NCI-H526 treated with DMSO at 0.1 percent for 48 hours (cell line): ENCODE data around the gene CNPY1.
"Not testable (repeated sequence)": the region's sequence is repeated elsewhere in the genome, so short reads cannot be mapped to it uniquely, and the experiment has no call there.

Experiments used
- DNase-seq: peaks from one replicate; lab custom pipeline; 2025; lab: John Stamatoyannopoulos, UW

The CNPY1 gene

GRCh38 chr7:155546449-155546848 lies at the start of gene CNPY1:
CNPY1 (minus strand) TSS chr7:155546559; CDS start chr7:155545929, 630 bp downstream.
- DNase-seq = not testable (repeated sequence)

GRCh38 chr7:155594961-155595366 lies 48.6 kb upstream of the CNPY1 start:
- no peak for DNase-seq

- DNase-seq = no peak
Observed at GRCh38 chr7:155594163-155594732, 47.9 kb upstream of the CNPY1 start.

GRCh38 chr7:155593461-155594162 lies 47.3 kb upstream of the CNPY1 start:
- DNase-seq = no peak

GRCh38 chr7:155591055-155591775 lies 44.9 kb upstream of the CNPY1 start:
- DNase-seq = peak; percentile 82

GRCh38 chr7:155590215-155591018 lies 44.1 kb upstream of the CNPY1 start:
- DNase-seq = peak; percentile 93

GRCh38 chr7:155589001-155589980 lies 42.9 kb upstream of the CNPY1 start:
- DNase-seq = peak; percentile 90

GRCh38 chr7:155588468-155588998 lies 42.2 kb upstream of the CNPY1 start:
- DNase-seq = no peak

- no peak for DNase-seq
Observed at GRCh38 chr7:155587486-155587885, 41.1 kb upstream of the CNPY1 start.

- DNase-seq = no peak
Observed at GRCh38 chr7:155586843-155587440, 40.6 kb upstream of the CNPY1 start.

- DNase-seq = no peak
Observed at GRCh38 chr7:155585951-155586350, 39.6 kb upstream of the CNPY1 start.

GRCh38 chr7:155585532-155585895 lies 39.2 kb upstream of the CNPY1 start:
- no peak for DNase-seq

- peak; percentile 91 for DNase-seq
Observed at GRCh38 chr7:155584763-155585531, 38.6 kb upstream of the CNPY1 start.

- no peak for DNase-seq
Observed at GRCh38 chr7:155584261-155584660, 37.9 kb upstream of the CNPY1 start.

- DNase-seq = no peak
Observed at GRCh38 chr7:155583636-155584035, 37.3 kb upstream of the CNPY1 start.

- DNase-seq = no peak
Observed at GRCh38 chr7:155581954-155582353, 35.6 kb upstream of the CNPY1 start.

- no peak for DNase-seq
Observed at GRCh38 chr7:155581107-155581830, 34.9 kb upstream of the CNPY1 start.

GRCh38 chr7:155580367-155580766 lies 34.0 kb upstream of the CNPY1 start:
- no peak for DNase-seq

- no peak for DNase-seq
Observed at GRCh38 chr7:155579565-155579964, 33.2 kb upstream of the CNPY1 start.
